ENCODE data around the gene PEX14. TPM values are rescaled to one million over a fixed set of nuclear protein-coding genes. Genes with fewer than 3 reads are reported as not detected.

The PEX14 gene
- total RNA-seq, 3 donors from 2014 or later: 12.5 to 16.1 (median 14.8) TPM

- no peak for TF ChIP-seq POLR2A (IDR thresholded peaks at IDR 0.05)
- TF ChIP-seq POLR2AphosphoS5 (IDR thresholded peaks at IDR 0.05): no peak
- TF ChIP-seq CTCF (IDR thresholded peaks at IDR 0.05): no peak
- no peaks in the 10 kb centered on the region for H3K27me3 ChIP-seq
- DNase-seq (ENCODE audit: low spot score in 2 of 2): no peak
- H3K36me3 ChIP-seq: no peaks in the 10 kb centered on the region
- no peaks in the 10 kb centered on the region for H3K4me1 ChIP-seq
- H3K27ac ChIP-seq: no peak overlapping the region
- no peak overlapping the region for H3K4me3 ChIP-seq
- no peaks in the 10 kb centered on the region for H3K9me3 ChIP-seq
- intact Hi-C loops (cut with DNase I; ENCODE audit: low total_unique reads): no loop called here
These were observed 108.9 kb downstream of the PEX14 start for GRCh38 chr1:10583641-10584040.

- H3K4me3 ChIP-seq: no peak overlapping the region
- H3K9me3 ChIP-seq: no peaks in the 10 kb centered on the region
- no peaks in the 10 kb centered on the region for H3K4me1 ChIP-seq
- no peak for DNase-seq (ENCODE audit: low spot score in 2 of 2)
- TF ChIP-seq CTCF (IDR thresholded peaks at IDR 0.05): no peak
- no peak for TF ChIP-seq POLR2A (IDR thresholded peaks at IDR 0.05)
- no peak for TF ChIP-seq POLR2AphosphoS5 (IDR thresholded peaks at IDR 0.05)
- intact Hi-C loops (cut with DNase I; ENCODE audit: low total_unique reads): no loop called here
- no peak overlapping the region for H3K27ac ChIP-seq
- no peaks in the 10 kb centered on the region for H3K36me3 ChIP-seq
- no peaks in the 10 kb centered on the region for H3K27me3 ChIP-seq
These were observed 110.5 kb downstream of the PEX14 start for GRCh38 chr1:10585242-10585641.

GRCh38 chr1:10586125-10586524 lies 111.4 kb downstream of the PEX14 start:
- TF ChIP-seq POLR2A (IDR thresholded peaks at IDR 0.05): no peak
- TF ChIP-seq POLR2AphosphoS5 (IDR thresholded peaks at IDR 0.05): no peak
- no peak for TF ChIP-seq CTCF (IDR thresholded peaks at IDR 0.05)
- Histone ChIP-seq H3K27me3 (no peaks in the 10 kb centered on the region), H3K36me3 (no peaks in the 10 kb centered on the region), H3K9me3 (no peaks in the 10 kb centered on the region), H3K27ac (no peak overlapping the region), H3K4me3 (no peak overlapping the region), H3K4me1 (no peaks in the 10 kb centered on the region)
- intact Hi-C loops (cut with DNase I; ENCODE audit: low total_unique reads): no loop called here
- DNase-seq (ENCODE audit: low spot score in 2 of 2): no peak

GRCh38 chr1:10588640-10589039 lies 113.9 kb downstream of the PEX14 start:
- Histone ChIP-seq H3K27me3 (no peaks in the 10 kb centered on the region), H3K4me3 (no peak overlapping the region), H3K4me1 (no peaks in the 10 kb centered on the region), H3K9me3 (no peaks in the 10 kb centered on the region), H3K36me3 (no peaks in the 10 kb centered on the region), H3K27ac (no peak overlapping the region)
- DNase-seq (ENCODE audit: low spot score in 2 of 2): no peak
- intact Hi-C loops (cut with DNase I; ENCODE audit: low total_unique reads): no loop called here
- no peak for TF ChIP-seq POLR2A (IDR thresholded peaks at IDR 0.05)
- TF ChIP-seq CTCF (IDR thresholded peaks at IDR 0.05): no peak
- TF ChIP-seq POLR2AphosphoS5 (IDR thresholded peaks at IDR 0.05): no peak

- DNase-seq (ENCODE audit: low spot score in 2 of 2): no peak
- Histone ChIP-seq H3K27ac (no peak overlapping the region), H3K9me3 (no peaks in the 10 kb centered on the region), H3K4me1 (no peaks in the 10 kb centered on the region), H3K4me3 (no peak overlapping the region), H3K36me3 (no peaks in the 10 kb centered on the region), H3K27me3 (no peaks in the 10 kb centered on the region)
- TF ChIP-seq POLR2AphosphoS5 (IDR thresholded peaks at IDR 0.05) (no peak), CTCF (IDR thresholded peaks at IDR 0.05) (no peak), POLR2A (IDR thresholded peaks at IDR 0.05) (no peak)
- intact Hi-C loops (cut with DNase I; ENCODE audit: low total_unique reads): no loop called here
These were observed 114.3 kb downstream of the PEX14 start for GRCh38 chr1:10589074-10589473.

Data from breast epithelium (tissue), 4 donors.